Lung (tissue), 12 donors: ENCODE results near the gene NELL2. TPM values are rescaled to one million over a fixed set of nuclear protein-coding genes. Genes with fewer than 3 reads are reported as not detected.

Experiments
- ATAC-seq: fragments of 200-7000 bp; cut with Tn5 transposase; one replicate; pipeline ENCODE4 v1.9.1; 2020; ENCODE audit warnings: moderate number of reproducible peaks; ENCODE audit not compliant: insufficient read depth, low FRiP score
- DNase-seq, 3 donors: peaks; one replicate each; pipeline ENCODE4 v3.0.0-alpha.2; 2013 to 2017
- H3K27ac ChIP-seq, 2 donors: one replicate each; pipeline ENCODE4 v1.5.1; 2013; ENCODE audit warnings: mild to moderate bottlenecking in 2 of 2, moderate library complexity in 2 of 2, control low read depth in 1 of 2, inconsistent platforms in 1 of 2, low read depth in 1 of 2, low read length in 1 of 2
- H3K27me3 ChIP-seq, 3 donors: one replicate each; pipeline ENCODE4 v1.5.1; 2013; ENCODE audit warnings: low read length in 2 of 3; ENCODE audit not compliant: control insufficient read depth in 3 of 3, insufficient read depth in 3 of 3
- H3K36me3 ChIP-seq, 4 donors: one replicate each; pipeline ENCODE4 v1.5.1; 2013; ENCODE audit warnings: low read length in 4 of 4, mild to moderate bottlenecking in 1 of 4, moderate library complexity in 1 of 4; ENCODE audit not compliant: control insufficient read depth in 4 of 4, insufficient read depth in 4 of 4
- H3K4me1 ChIP-seq, 5 donors: one replicate each; pipeline ENCODE4 v1.5.1; 2013; ENCODE audit warnings: low read length in 5 of 5, mild to moderate bottlenecking in 2 of 5, moderate library complexity in 1 of 5; ENCODE audit not compliant: control insufficient read depth in 5 of 5, insufficient read depth in 5 of 5
- H3K4me3 ChIP-seq: one replicate; pipeline ENCODE4 v1.5.1; 2013; ENCODE audit warnings: mild to moderate bottlenecking, control low read depth, moderate library complexity
- H3K9ac ChIP-seq, 2 donors: one replicate each; pipeline ENCODE4 v1.5.1; 2013; ENCODE audit warnings: low read length in 2 of 2, control low read depth in 1 of 2; ENCODE audit not compliant: insufficient read depth in 1 of 2
- H3K9me3 ChIP-seq, 4 donors: one replicate each; pipeline ENCODE4 v1.5.1; 2013; ENCODE audit warnings: low read length in 3 of 4, mild to moderate bottlenecking in 1 of 4, moderate library complexity in 1 of 4; ENCODE audit not compliant: control insufficient read depth in 4 of 4, insufficient read depth in 3 of 4
- CTCF ChIP-seq: IDR thresholded peaks from 2 replicates; pipeline ENCODE4 v1.5.1; 2012; ENCODE audit warnings: mild to moderate bottlenecking; ENCODE audit errors: control extremely low read depth, extremely low read depth
- WGBS, 2 donors: extraction: QIAGEN DNeasy Blood & Tissue Kit; methylation state at CpG; one replicate each; pipeline ENCODE4 v1.1.7; 2013; 5-methylcytosine and 5-hydroxymethylcytosine counted together
- polyA plus RNA-seq, 2 donors: library from polyadenylated mRNA; stranded (reverse); fragments of 200-250 nt; gene quantifications; one replicate each; pipeline ENCODE4 v1.2.1, GENCODE V29; 2013
- total RNA-seq, 2 donors: library from RNA; depleted of rRNA in 1 of 2; stranded (reverse); fragments of >200 nt in 1 of 2; gene quantifications; one replicate each; pipeline ENCODE4 v1.2.1, GENCODE V29; 2014 to 2021
- donor health status: control.
- donor health status: control.
- donor health status: Bipolar disorder and iron deficiency.
- donor health status: healthy.
- donor health status: DM: yes; HTN: yes; CAD: no.

The NELL2 gene
- total and polyA plus RNA-seq, 4 donors, result 2.2 to 15.9 (median 8.6) TPM

GRCh38 chr12:44804068-44804467 is 72.0 kb downstream of the NELL2 start:
- Histone ChIP-seq H3K4me1 (no peaks in the 10 kb centered on the region), H3K9ac (no peak overlapping the region), H3K4me3 (no peak overlapping the region), H3K27ac (no peak overlapping the region), H3K27me3 (peaks cover 0 to 3% (median 0%) of the 10 kb centered on the region in 3 donors), H3K9me3 (no peaks in the 10 kb centered on the region), H3K36me3 (no peaks in the 10 kb centered on the region)
- no peak for DNase-seq
- TF ChIP-seq CTCF, result no peak
- ATAC-seq, result no peak

GRCh38 chr12:44795970-44796369 is 80.1 kb downstream of the NELL2 start:
- no peaks in the 10 kb centered on the region for H3K9me3 ChIP-seq
- H3K27me3 ChIP-seq, result no peaks in the 10 kb centered on the region

GRCh38 chr12:44788731-44789130 is 87.4 kb downstream of the NELL2 start:
- Histone ChIP-seq H3K4me1 (no peaks in the 10 kb centered on the region), H3K27ac (no peak overlapping the region), H3K9ac (no peak overlapping the region), H3K36me3 (no peaks in the 10 kb centered on the region), H3K9me3 (no peaks in the 10 kb centered on the region), H3K27me3 (no peaks in the 10 kb centered on the region), H3K4me3 (no peak overlapping the region)
- 77 to 81% methylated on average over 4 of the region's 4 CpGs for WGBS, 2 donors
- DNase-seq (no peak), ATAC-seq (no peak)
- no peak for TF ChIP-seq CTCF

More at GRCh38 chr12:44795970-44796369, 80.1 kb downstream of the NELL2 start:
- no peaks in the 10 kb centered on the region for H3K36me3 ChIP-seq
- H3K27ac ChIP-seq, result no peak overlapping the region
- no peak overlapping the region for H3K4me3 ChIP-seq
- no peak for TF ChIP-seq CTCF
- H3K4me1 ChIP-seq, result no peaks in the 10 kb centered on the region
- ATAC-seq (no peak), DNase-seq (no peak)
- H3K9ac ChIP-seq, result no peak overlapping the region

GRCh38 chr12:44780221-44780790 is 95.8 kb downstream of the NELL2 start:
- H3K27ac ChIP-seq, result no peak overlapping the region
- no peak overlapping the region for H3K4me3 ChIP-seq
- H3K36me3 ChIP-seq, result no peaks in the 10 kb centered on the region
- no peak for ATAC-seq
- no peak for TF ChIP-seq CTCF
- H3K9ac ChIP-seq, result no peak overlapping the region
- H3K4me1 ChIP-seq, result no peaks in the 10 kb centered on the region
- no peaks in the 10 kb centered on the region for H3K27me3 ChIP-seq
- DNase-seq, result no peak
- WGBS, 2 donors, result 92 to 96% methylated on average over 2 of the region's 2 CpGs
- H3K9me3 ChIP-seq, result no peaks in the 10 kb centered on the region
